HG03045 (cell line): ENCODE measurements around the gene CCNH.
A peak's percentile ranks its signal among the peaks of the same experiment; 100 is the strongest.

ENCODE experiments used
- ATAC-seq: cut with Tn5 transposase; IDR thresholded peaks from one replicate; pipeline ENCODE4 v1.9.1; 2021; ENCODE audit warnings: mild to moderate bottlenecking, moderate library complexity; ENCODE audit not compliant: unreplicated experiment

CCNH gene

DNA sequence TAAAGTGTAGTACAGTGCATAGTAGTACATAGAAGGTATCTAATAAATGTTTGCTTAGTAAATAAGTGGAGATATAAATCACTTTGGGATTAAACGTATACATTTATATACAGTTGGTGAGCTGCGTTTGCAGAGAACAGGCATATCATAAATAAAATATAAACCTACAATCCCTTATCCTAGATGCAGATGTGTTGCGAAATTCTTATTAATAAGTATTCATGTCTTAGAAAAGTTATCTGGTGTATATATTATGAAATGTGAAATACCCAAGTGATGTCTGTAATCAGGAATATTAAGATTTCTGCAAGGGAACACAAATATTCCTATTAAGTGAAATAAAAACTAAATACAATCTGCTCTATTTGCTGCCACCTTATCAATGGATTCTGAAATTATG is 8.8 kb downstream of the CCNH start:
- ATAC-seq: no peak

DNA sequence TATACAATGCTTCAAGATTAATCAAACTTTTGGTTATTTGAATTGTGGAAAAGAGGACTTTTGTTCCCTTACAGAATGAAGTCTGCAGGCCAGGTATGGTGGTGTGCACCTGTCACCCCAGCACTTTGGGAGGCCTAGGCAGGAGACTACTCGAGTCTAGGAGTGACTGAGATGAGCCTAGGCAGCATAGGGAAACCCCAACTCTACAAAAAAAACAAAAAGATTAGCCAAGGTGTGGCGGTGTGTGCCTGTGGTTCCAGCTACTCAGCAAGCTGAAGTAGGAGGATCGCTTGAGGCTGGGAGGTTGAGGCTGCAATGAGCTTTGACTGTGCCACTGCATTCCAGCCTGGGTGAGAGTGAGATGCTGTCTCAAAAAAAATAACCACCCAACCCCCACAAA is 9.3 kb downstream of the CCNH start:
- no peak for ATAC-seq

GRCh38 chr5:87401626-87402025 is 11.1 kb downstream of the CCNH start:
- ATAC-seq: no peak

GRCh38 chr5:87400305-87400899 is 12.3 kb downstream of the CCNH start:
- ATAC-seq: peak; percentile 64

DNA sequence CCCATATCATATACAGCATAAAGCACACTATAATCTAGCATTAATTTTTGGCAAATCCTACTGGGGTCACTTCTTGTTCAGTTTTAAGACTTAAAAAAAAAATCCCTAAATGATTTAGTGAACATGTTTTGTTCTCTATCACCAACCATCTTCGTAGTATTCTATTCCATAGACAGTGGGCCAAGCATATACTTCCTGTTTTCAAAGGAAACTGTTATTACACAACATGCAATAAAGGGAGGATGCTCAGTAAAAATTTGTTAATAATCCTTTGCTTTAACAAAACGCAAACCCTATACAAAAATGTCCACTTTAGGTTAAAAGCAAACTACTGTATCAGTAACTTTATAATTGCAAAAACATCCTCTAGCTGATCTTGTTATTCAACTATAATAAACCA is 13.0 kb downstream of the CCNH start:
- no peak for ATAC-seq

- no peak for ATAC-seq
These were observed 13.6 kb downstream of the CCNH start for GRCh38 chr5:87398981-87399614.

DNA sequence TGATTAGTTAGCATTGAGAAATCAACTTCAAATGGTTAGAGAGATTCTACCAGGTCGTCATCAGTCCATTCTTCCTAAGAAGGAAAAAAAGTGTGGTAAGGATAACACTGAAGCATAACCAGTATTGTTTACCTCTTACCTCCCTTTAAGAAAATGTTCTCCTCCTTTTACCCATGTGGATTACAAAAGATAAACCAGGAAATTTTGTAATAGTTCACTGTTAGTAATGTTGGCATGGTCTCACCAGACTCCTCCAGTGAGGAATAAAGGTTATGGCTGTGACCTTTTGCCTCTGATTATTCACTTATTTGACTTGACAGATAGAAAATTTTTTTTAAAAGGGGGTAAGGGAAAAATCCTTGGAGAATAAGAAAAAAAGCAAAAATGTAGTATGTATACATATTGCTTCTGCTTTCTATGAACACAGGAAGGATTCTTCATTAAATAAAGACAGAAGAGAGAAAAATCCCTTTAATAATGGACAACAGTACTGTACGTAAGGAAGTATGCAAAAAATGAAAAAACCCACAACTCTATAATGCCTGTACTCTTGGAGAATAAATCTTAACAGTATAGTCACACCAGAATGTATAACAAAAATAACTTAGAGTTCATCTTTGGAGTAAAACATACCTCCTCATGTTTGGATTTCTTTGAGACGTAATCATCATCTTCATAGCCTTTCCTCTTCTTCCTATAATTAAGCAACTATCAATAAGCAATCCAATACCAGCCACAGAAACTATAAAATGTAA is 18.1 kb downstream of the CCNH start:
- no peak for ATAC-seq

- no peak for ATAC-seq
These were observed 19.4 kb downstream of the CCNH start for GRCh38 chr5:87393331-87393730.

DNA sequence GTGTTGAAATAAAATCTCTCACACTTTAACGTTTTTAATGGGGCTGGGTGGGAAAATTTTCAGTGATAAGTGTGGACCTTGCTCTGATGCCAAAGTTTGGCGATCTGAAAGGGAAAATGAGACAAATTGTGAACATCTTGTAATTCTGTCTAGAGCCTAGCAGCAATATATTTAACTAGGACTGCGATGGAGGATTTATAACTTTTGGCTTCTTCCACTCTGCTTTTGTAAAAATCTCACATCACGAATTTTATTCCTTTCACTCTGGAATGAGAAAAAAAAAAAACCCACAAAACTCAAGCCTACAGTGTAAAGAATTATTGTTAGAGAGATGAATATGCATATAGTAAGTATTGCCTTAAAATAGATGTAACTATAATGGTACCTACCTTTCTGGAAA is 19.9 kb downstream of the CCNH start:
- ATAC-seq: no peak

GRCh38 chr5:87392170-87392569 is 20.6 kb downstream of the CCNH start:
- ATAC-seq: no peak

- no peak for ATAC-seq
These were observed 22.0 kb downstream of the CCNH start for GRCh38 chr5:87390576-87391199.

DNA sequence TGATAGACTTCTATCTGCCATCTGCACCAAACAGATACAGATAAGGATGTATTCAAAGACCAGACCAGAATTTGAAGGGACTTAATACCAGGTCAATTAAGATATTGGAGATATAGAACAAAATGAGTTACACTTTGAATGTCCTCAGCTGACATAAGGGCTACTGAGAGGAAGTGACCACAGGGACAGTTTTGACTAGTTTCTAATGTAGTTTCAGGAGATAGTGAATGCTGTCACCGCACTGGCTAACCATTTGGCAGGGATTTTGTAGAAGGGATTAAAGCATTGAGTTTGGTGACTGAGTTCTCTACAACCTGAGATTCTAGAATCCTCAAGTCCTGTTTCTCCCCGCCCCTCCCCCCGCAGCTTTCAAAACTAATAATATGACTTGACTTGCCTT is 22.7 kb downstream of the CCNH start:
- no peak for ATAC-seq

DNA sequence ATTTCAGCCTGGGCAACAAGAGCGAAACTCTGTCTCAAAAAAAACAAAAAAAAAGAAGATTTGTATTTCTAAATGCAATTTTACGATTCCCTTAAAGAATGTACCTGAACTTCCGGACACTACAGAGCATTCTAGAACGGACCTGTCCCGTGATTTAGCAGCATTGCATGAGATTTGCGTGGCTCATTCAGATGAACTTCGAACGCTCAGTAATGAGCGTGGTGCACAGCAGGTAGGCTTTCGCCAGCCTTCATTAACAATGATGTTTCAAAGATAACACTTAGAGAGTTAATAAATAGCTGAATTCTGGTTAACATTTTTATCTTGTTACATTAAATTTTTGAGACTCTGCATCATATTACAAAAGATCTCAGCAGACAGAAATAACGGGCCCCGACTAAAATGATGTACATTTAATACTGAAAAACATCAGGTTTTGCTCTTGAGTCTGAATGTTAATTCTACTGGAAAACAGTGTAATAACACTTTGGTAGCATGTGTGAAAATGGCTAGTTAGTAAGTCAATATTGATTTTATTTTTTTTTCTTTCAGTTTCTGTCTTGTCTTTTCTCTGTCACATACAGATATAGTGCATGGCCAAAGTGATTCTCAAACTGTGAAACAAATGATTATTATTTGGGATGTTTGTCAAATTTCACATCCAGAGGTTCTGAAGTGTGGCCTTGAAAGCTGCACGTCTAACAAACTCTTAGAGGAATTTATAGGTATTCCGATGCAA is 23.3 kb downstream of the CCNH start:
- no peak for ATAC-seq

- no peak for ATAC-seq
These were observed 24.6 kb downstream of the CCNH start for GRCh38 chr5:87388129-87388528.

- ATAC-seq: no peak
These were observed 26.9 kb downstream of the CCNH start for GRCh38 chr5:87385802-87386201.

DNA sequence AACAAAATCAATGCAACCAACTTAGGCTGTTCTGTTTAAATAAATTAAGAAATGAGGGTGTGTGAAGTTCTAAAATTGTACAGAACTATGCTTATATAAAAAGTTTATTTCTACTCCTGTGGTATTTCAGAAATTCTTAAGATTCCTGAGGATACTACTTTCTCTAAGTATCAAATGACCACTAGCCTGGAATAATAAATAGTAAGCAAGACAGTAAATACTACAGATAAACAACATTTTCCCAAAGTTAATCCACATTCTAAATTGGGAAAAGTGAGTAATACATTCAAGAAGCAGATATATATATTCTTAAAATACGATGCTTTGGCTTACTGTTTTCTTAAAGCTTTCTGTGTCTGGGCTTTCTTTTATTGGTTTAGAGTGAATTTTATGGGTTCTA is 29.5 kb downstream of the CCNH start:
- no peak for ATAC-seq

GRCh38 chr5:87382224-87382623 is 30.5 kb downstream of the CCNH start:
- ATAC-seq: no peak

- no peak for ATAC-seq
These were observed 40.0 kb downstream of the CCNH start for GRCh38 chr5:87372705-87373104.

- no peak for ATAC-seq
These were observed 43.3 kb downstream of the CCNH start for GRCh38 chr5:87369431-87369830.

- ATAC-seq: no peak
These were observed 44.1 kb downstream of the CCNH start for GRCh38 chr5:87368601-87369000.

DNA sequence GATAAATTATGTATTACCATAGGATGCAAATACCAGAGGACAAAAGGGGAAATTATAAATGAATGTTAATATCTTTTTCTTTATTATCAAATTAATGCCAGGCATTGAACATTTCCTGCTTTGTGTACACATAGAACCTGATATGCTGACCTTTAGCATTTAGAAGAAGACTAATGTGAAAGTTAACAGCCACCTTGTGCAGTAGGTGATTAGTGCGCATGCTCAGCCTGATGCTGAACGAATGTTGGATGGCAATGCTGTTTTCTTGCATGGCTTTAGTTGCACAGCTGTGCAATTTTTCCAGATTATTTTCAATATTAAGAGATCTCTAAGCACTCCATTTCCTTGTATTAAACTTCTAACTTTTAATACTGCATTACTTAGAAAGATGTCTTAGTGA is 45.5 kb downstream of the CCNH start:
- ATAC-seq: no peak
